Skeletal muscle cell (primary cell): ENCODE measurements around the gene CTXN2.

Experiments used
- DNase-seq: peaks from one replicate; pipeline ENCODE4 v3.0.0-alpha.2; 2010; ENCODE audit warnings: low read depth
- H3K4me3 ChIP-seq: 2 replicates; pipeline ENCODE4 v1.5.1; 2011; ENCODE audit warnings: low read depth, mild to moderate bottlenecking, control low read depth, low read length, moderate library complexity

Gene CTXN2

DNA sequence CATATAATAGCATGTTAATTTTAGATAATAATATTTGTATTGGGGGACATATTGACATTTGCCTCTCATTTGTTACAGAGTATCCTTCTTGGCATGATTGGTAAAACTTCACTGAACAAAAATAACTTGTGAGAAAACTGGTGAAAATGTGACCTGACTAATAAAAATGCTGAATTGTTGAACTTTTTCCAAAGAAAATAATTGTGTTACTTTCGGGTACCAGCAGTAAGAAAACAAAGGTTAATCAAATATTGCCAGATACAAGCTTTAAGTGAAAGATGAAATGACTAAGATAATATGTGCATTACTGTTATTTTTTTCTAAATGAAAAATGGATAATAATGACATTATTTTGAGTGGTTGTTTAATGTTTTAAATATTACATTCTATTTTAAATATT, 29.8 kb downstream of the CTXN2 start:
- H3K4me3 ChIP-seq = no peak overlapping the region
- no peak for DNase-seq

- DNase-seq = no peak
- no peak overlapping the region for H3K4me3 ChIP-seq
Observed at GRCh38 chr15:48221885-48222284, 30.4 kb downstream of the CTXN2 start.

- H3K4me3 ChIP-seq = no peak overlapping the region
- DNase-seq = no peak
Observed at GRCh38 chr15:48222627-48223026, 31.2 kb downstream of the CTXN2 start.

GRCh38 chr15:48225771-48226170, 34.3 kb downstream of the CTXN2 start:
- H3K4me3 ChIP-seq = no peak overlapping the region
- no peak for DNase-seq

DNA sequence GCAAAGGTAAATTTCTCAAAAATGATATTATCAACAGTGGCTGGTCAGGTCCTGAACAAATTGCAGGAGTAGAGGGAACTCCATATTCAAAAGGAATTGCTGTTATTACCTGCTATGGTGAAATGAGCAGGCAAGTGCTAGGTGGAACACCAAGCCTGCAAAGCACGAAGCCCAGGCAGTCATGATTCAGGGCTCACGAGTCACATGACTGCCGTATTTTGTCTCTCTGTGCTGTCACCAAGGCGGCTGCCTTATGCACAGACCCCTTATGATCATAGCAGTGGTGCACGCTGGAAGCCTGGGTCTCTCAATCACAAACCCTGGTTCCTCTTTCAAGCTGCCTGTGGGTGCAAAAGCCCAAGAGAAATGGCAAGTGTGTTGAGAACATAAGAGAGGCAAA, 39.0 kb downstream of the CTXN2 start:
- H3K4me3 ChIP-seq = no peak overlapping the region
- DNase-seq = no peak

DNA sequence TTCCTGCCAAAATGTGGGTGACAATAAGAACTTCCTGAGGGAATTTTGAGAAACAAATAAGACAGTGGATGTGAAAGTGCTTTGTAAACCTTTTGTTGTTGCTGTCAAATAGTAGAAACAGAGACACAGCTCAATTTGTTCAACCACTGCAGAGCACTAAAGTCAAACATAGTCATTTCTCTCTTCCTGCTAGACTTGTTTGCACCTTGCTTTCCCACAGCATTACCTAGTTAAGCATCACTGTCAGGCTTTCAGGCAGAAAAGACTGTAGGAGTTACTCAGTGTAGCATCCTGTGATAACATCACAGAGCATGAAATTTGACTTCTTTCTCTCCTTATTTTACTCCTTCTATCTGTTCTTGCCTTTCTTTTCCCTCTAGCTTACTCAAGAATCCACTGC, 41.8 kb downstream of the CTXN2 start:
- no peak for DNase-seq
- H3K4me3 ChIP-seq = no peak overlapping the region

DNA sequence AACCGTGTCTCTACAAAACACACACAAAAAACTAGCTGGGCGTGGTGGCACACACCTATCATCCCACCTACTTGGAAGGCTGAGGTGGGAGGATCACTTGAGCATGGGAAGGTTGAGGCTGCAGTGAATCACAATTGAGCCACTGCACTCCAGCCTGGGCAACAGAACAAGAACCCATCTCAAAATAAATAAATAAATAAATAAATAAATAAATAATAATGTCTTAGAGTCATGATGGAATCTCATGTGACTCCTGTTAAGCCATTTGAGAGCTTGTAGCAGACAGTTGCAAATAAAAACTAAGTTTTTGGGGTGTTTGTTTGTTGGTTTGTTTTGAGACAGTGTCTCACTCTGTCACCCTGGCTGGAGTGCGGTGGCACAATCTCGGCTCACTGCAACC, 47.9 kb downstream of the CTXN2 start:
- no peak overlapping the region for H3K4me3 ChIP-seq
- DNase-seq = no peak

GRCh38 chr15:48242015-48242414, 50.5 kb downstream of the CTXN2 start:
- no peak for DNase-seq
- H3K4me3 ChIP-seq = no peak overlapping the region

GRCh38 chr15:48242535-48242934, 51.1 kb downstream of the CTXN2 start:
- H3K4me3 ChIP-seq = no peak overlapping the region

DNA sequence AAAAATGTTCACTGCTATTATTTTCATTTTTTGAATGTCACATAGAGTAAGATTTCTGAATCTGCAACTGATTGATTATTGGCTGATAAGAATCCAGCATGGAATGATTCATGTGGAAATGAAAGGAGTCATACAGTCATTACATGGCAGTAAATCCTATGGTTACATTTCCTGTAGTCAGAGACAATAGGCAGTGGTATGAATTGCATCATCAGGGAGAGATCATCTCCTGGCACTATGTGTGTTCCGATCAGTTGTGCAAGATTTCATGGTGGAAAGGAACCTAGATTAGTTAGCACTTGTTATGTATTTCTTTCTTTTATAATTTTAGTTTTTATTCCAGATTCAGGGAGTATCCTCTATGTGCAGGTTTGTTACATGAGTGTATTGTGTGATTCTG, 53.5 kb downstream of the CTXN2 start:
- no peak overlapping the region for H3K4me3 ChIP-seq
- DNase-seq = peak; percentile 45

More at GRCh38 chr15:48242535-48242934, 51.1 kb downstream of the CTXN2 start:
- DNase-seq = no peak

DNA sequence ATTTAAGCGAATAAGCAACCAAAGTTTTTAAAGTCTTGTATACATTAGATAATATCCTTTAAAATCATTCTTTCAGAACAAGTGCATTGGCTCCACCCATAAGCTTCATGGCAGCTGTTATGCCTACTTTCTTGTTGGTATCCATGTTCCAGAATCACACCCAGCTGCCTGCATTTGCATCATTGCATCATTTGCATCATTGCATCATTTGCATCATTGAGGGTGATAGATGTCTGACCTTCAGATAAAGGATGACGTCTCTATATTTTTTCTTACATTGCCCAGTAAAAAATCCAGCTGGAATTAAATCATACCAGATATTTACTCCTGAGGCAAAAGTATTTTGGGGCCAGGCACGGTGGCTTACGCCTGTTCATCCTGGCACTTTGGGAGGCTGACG, 56.9 kb downstream of the CTXN2 start:
- no peak for DNase-seq
- H3K4me3 ChIP-seq = no peak overlapping the region

DNA sequence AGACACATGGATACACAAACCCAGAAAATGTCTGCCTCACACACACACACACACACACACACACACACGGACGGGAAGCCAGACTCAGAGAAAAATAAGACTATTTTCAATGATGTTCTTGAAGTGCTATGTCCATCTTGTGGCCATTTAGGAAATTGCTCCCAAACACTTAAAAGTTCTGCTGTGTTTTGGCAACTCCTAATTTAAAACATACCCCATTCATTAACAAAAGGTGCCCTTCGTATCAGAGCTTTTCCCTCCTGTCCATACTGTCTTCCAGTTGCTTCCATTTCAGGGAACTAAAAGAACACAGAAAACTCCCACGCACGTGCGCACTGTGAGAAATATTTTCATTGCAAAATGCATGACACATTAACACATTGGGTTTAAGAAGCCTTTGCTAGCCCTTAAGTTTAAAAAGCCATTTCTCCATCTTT, 59.2 kb downstream of the CTXN2 start:
- DNase-seq = peak; percentile 56
- H3K4me3 ChIP-seq = no peak overlapping the region

GRCh38 chr15:48253172-48253571, 61.7 kb downstream of the CTXN2 start:
- DNase-seq = no peak
- no peak overlapping the region for H3K4me3 ChIP-seq
